NCI-H2107 treated with DMSO at 0.1 percent for 48 hours (cell line): Measurements from ENCODE around the gene GTF2H2.
"Not testable (repeated sequence)": the region's sequence is repeated elsewhere in the genome, so short reads cannot be mapped to it uniquely, and the experiment has no call there.

ENCODE experiments used
- DNase-seq: peaks from one replicate; lab custom pipeline; 2025; ENCODE audit not compliant: unreplicated experiment; lab: John Stamatoyannopoulos, UW

Gene GTF2H2

DNA sequence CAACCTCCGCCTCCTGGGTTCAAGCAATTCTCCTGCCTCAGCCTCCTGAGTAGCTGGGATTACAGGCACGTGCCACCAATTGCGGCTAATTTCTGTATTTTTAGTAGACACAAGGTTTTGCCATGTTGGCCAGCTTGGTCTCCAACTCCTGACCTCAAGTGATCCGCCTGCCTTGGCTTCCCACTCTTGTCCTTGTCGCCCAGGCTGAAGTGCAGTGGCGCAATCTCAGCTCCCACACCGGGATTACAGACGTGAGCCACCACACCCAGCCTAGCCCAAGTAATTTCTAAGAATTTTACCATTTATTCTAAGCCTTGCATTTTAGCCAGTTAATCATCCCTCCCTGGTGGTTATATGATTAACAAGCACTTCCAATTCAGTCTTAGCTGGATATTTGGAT lies 53.3 kb downstream of the GTF2H2 start:
- DNase-seq = no peak

DNA sequence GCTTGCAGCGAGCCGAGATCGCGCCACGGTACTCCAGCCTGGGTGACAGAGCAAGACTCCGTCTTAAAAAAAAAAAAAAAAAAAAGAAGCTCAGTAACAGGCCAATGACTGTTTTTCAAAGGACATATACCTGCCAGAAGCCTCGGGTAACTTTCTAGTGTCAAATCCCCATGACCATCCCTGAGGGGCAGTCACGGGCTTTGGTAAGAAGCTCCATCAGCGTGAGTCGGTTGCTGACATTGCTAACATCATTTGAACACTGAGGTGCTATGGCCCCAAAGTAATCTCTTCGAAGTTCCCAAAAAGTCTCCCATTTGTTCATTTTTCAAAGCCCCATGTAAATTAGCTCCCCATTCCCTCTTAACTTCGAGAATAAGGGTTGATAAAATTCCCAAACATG lies 53.9 kb downstream of the GTF2H2 start:
- DNase-seq = no peak

DNA sequence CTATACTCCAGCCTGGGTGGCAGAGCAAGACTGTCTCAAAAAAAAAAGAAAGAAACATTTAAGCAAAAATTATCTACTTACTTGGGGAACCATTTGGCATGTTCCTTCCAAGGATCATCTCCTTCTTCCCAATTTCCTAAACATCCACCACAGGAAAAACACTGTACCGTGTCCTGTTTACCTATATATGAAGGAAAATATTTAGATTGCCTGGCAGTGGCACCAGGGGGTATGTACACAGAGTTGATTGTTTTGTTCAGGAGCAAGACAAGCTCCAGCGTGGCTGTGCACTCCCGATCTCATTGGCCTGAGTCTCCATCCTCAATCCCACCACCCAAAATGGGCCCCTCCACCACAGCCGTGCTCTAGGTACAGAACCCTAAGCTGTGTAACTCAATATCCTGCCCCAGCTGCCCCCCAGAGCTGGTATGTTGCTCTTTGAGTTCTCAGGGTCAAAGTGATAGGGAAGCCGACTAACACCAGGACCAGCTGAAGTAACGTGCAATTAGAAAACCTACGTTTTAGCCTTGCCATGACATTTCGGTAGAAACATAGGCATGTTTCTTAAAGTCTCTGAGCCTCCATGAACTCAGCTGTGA lies 56.2 kb downstream of the GTF2H2 start:
- DNase-seq = no peak

DNA sequence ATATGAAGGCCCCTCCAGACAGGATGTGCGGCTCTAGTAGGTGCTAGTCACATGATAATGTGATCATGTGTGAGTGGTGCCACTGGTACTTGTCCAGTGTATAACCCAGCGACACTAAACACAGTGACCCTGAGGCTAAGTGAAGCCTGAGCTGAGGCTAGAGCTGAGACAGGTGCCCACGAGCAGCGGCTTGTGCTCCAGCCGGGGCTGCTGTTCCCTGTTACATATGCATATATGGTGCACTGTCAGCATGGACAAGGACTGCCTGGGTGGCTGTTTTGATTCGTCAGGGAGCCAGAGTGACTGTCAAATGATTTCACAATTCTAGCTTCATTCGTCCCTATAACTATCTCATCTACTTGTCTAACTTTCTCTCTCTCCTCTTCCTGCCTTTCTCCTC lies 60.5 kb downstream of the GTF2H2 start:
- not testable (repeated sequence) for DNase-seq
